GM18507 (cell line): Measurements from ENCODE around the gene ATRN.

Source experiments
- DNase-seq: peaks from one replicate; pipeline ENCODE4 v3.0.0; 2011; ENCODE audit warnings: low read depth; ENCODE audit not compliant: insufficient read length; ENCODE audit errors: extremely low spot score
- FAIRE-seq: peaks from 2 replicates; lab custom pipeline; 2011; peaks lifted over from hg19 to GRCh38; lab: Jason Lieb, UNC

ATRN gene

DNA sequence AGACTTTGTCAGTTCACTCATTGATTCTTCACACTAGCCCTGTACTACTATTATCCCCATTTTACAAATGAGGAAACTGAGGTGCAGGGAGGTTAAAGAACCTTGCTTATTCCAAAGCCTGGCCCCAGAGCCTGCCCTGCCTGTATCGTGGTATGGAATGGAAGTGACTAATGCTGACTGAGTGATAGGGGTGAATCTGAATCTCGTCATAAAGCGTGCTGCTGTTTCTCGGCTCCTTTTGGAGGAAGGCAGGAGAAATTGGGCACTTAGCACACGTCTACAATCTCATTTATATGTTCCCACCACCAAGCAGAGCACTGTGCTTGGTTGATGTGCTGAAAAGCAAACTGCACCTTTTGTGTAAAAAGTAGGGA, 175.2 kb downstream of the ATRN start:
- FAIRE-seq: no peak
- no peak for DNase-seq

- FAIRE-seq (no peak), DNase-seq (no peak)
These were observed 175.8 kb downstream of the ATRN start for GRCh38 chr20:3646651-3647050.

DNA sequence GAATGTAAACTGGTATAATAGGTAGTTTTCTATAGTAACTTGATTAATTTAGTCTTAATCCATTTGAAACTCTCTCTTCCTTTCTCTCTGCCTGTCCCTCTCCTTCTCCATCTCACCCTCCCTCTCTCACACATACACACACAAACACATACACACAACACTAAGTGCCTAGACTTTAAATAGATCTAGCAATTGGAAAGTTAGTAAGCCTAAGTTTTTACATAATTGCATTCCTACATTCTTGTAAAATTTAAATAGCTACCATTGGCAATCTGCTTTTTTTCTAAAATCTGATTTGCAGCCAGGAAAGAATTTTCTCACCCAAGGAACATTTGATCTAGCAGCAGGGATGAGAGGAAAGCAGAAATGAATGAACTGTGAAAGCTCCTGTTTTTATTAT, 176.7 kb downstream of the ATRN start:
- FAIRE-seq: no peak
- DNase-seq: no peak

DNA sequence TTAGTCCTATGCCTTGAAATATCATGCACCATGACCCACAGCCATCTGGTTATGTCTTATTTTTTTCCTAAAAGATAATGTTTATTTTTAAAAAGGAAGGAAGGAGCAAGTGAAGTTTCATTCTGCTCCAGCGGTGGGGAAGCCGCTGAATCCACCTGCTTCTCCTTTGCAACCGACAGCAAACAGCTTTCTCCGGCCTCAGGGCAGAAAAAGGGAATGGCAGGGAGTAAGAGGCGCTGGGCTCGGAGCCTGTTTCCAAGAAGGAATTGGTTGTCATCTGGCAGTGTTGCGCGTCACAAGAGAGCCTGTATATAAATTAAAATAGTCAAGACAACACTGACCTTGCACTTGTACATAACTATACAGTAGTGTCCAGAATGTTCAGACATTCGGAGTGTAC, 178.1 kb downstream of the ATRN start:
- FAIRE-seq: no peak
- DNase-seq: no peak

GRCh38 chr20:3651204-3651962, 180.6 kb downstream of the ATRN start:
- FAIRE-seq: no peak
- DNase-seq: no peak

- DNase-seq: no peak
- no peak for FAIRE-seq
These were observed 181.4 kb downstream of the ATRN start for GRCh38 chr20:3652221-3652620.

DNA sequence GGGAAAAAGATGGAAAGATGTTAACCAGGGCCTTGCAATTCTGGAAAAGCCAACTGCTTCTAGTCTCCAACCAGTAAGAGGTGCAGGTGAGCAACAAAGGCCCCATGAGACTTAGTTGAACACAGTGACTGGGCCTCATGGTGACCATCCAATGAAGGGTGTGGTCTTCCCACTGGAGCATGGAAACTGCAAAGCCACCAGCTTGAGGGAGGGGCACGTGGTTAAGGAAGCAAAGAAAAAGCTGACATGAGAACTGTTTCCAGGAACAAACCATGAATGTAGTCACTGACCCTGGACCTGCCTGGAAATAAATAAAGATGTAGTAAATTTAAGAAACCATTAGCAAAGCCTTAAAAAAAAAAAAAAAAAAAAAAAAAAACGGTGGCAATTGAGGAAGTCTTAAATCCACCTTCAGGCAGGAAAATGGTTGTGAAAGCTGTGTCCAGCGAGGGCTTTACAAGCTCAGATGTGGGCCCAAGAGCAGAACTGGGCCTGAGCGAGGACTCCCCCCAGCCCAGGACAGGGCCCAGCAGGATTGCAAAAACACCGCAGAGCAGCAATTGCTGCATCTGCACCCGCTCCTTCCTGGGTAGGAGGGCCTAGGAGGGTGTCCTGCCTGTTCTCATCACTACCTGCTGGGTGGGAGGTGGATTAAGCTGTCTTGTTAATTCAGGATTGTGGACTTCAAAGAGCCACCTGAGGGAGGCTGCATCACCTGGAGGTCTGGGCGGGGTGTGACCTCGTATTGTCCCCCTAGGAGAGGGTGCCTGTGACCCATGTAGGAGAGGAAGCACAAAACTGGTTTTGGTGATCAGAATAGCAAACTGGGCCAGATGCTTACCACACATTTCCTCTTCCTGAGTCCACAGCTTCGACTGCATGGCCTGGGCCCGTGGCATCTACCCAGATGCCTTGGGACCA, 182.1 kb downstream of the ATRN start:
- no peak for DNase-seq
- FAIRE-seq: no peak

GRCh38 chr20:3653921-3654320, 183.1 kb downstream of the ATRN start:
- FAIRE-seq: no peak
- no peak for DNase-seq

DNA sequence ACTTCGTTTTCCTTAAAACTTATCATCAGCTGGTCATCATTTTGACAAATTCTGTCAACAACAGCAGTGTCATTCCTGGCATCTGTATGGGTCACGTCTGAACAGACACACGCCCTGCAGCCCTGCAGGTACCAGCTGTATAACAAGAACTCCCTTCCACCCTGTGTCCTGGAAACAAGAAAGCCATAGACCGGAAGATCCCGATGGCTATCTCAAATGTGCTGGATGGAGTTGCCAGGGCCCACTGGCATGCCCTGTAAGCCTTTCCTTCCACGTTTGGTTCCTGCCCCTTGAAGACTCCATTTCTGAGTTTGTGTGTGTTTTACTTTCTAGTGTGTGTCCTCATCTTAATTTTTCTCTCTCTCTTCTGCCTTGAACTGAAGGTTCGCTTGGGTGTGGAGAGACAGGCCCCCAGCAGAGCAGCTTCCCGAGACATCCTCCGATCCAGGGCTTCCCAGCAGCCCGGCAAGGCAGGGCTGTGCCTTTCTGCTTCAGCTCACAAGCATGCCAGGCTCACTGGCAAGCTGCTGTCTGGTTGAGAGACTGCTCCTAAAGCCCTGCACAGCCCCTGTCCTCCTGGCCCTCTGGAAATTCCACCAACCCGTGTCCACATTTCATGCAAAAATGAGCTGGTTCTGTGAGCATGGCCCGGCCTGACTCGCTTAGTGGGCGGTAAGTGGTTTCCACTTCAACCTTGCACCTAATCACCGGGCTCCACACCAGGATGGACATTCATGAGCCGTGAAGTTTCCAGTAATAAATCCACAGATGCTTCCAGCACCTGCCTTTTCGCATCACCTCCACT, 183.7 kb downstream of the ATRN start:
- DNase-seq (no peak), FAIRE-seq (no peak)

DNA sequence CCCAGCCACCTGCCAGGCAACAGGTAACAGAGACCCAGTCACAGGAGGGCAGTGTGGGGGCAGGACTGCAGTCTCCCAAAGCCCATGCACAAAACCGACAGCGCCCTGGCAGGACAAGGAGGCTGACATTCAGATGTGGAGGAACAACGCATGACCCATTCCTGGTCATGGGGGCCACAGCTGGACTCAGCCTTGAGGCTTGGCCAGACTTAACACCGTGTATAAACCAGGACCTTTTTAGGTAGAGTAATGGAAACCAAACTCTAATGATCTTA, 184.2 kb downstream of the ATRN start:
- FAIRE-seq (no peak), DNase-seq (no peak)

DNA sequence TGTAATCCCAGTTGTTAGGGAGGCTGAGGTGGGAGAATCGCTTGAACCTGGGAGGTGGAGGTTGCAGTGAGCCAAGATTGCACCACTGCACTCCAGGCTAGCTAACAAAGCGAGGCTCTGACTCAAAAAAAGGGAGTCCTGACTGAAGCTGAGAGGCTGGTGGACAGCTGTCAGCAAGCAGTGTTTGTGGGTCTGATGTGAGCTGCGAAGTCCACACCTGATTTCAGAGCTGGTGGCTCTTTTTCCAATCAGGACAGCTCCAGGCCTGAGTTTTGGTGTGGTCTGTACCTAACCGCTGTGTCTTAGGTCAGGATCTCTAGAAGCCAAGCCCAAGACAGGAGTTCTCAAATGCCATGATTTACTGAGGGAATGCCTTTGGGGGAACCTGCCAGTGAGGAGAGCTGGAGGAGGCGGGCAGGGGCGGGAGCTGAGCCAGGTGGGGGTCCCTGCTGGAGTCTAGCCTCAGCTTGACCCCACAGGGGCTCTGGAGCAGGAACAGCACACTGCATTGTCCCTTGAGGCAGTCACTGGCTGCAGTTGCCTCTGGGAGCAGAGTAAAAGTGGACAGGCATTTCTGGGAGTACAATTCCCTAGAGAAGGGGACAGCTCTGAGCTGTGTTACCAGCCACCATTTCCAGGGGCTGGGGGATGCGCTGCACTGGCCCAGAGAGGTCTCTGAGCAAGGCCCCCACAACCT, 187.3 kb downstream of the ATRN start:
- FAIRE-seq: no peak
- DNase-seq: no peak

- DNase-seq: peak; percentile 72
- peak; percentile 95 for FAIRE-seq
These were observed 188.1 kb downstream of the ATRN start for GRCh38 chr20:3658716-3659491.

- FAIRE-seq (no peak), DNase-seq (no peak)
These were observed 188.9 kb downstream of the ATRN start for GRCh38 chr20:3659492-3660261.

- DNase-seq (no peak), FAIRE-seq (no peak)
These were observed 189.6 kb downstream of the ATRN start for GRCh38 chr20:3660262-3661059.

DNA sequence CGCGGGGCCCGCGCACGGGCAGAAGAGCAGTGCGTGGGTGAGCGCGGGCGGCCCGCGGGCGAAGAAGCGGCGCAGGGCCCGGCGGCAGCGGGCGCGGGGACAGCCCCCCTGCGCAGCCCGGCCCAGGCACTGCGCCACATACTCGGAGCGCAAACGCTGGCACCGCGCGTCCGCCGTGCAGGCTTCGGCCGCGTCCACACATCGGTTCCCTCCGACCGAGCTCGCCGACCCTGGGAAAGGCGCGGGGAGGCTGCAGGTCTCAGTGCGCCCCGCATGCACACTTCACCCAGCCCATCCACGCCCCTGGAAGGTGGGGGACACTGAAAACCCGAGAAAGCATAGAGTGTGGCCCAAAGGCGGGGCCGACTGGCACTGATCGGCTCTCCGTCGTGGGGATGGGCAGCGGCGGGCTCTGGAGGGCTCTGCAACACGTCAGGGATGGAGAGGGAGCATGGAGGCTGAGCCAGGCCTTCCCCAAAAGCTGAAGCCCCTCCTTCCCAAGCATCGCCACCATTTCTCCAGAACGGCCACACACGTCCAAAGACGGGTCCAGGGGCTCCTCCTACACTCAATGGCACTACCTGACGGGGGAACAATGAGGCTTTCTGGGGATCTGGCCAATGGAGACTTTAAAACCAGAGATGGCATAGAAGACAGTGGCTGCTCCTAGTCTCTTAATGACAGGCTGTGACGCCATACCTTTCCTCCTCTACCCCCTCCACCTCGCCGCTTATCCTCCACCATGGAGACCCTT, 190.4 kb downstream of the ATRN start:
- no peak for DNase-seq
- FAIRE-seq: no peak

DNA sequence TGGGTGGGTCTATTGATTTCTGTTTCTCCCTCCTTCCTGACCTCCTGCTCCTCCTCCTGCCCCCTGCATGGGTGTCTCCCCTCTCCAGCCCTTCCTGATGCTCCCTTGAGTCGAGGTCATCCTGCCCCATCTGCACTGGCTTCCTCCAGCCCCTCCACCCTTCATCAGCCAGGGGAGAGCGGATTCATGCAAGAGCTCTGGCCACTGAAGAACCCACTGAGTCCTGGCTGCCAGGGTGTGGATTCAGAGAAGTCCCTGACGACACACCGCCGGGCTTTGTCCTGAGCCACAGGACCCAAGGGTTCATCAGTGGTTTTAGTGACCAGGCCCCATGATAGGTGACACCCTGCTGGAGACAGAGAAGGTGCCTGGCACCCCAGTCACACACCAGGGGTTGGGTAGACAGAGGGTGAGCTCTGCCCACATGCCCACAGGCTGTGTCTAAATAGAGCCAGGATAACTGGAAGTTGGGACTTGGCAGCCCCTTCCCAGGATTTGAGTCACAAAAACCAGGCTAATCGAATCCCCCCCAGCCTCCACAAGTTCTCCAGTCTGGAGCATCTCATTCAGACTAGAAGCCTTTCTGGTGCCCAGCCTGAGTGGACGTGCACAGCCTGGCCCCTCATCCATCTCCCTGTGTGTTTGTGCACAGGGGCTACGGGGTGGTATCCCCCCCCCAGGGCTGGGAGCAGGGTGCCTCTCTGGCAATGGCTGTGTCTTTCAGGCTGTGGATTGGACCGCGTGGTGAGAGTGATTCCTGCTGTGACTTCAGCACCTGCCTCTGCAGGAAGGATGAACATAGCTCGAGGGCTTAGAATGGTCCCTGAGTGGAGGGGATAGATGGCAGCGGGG, 191.2 kb downstream of the ATRN start:
- DNase-seq: no peak
- FAIRE-seq: no peak
